HL-60 (cell line): ENCODE results near the gene AMH.

Source experiments
- GABPA ChIP-seq: IDR thresholded peaks from 2 replicates; pipeline ENCODE4 v1.6.1; 2012; ENCODE audit warnings: low read depth
- POLR2AphosphoS5 ChIP-seq: IDR thresholded peaks from 2 replicates; pipeline ENCODE4 v1.6.1; 2012; ENCODE audit warnings: low read depth
- SPI1 ChIP-seq: IDR thresholded peaks from 2 replicates; pipeline ENCODE4 v1.6.1; 2012; ENCODE audit warnings: low read depth, mild to moderate bottlenecking, borderline replicate concordance
- TF ChIP-seq, protein P1 (sequence below): IDR thresholded peaks from one replicate; pipeline ENCODE4 v1.5.1; 2011; ENCODE audit warnings: low read length, control low read depth, inconsistent platforms; ENCODE audit not compliant: insufficient read depth
- TF ChIP-seq, protein P2 (sequence below): IDR thresholded peaks from 2 replicates; pipeline ENCODE4 v1.6.1; 2012; ENCODE audit warnings: low read depth; ENCODE audit not compliant: insufficient replicate concordance

DNA sequence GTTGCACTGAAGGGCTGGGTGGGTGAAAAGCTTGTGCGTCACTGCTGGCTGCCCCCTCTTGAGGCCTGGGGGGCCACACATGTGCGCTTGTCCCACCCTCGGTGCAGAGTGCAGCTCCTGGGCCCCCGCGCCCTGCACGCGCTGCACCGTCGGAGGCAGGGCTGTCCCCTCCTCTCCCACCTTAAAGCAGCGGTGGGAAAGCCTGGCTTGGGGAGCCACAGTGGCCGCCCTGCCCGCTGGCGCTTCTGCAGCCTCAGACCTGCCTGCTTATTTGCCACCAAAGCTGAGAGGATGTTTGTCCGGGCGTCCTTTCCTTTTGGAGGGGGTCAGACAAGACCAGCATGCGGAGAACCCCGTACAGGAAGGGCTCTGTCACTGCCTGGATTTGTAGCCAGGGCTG is 39.7 kb upstream of the AMH start:
- TF ChIP-seq, protein P1, sequence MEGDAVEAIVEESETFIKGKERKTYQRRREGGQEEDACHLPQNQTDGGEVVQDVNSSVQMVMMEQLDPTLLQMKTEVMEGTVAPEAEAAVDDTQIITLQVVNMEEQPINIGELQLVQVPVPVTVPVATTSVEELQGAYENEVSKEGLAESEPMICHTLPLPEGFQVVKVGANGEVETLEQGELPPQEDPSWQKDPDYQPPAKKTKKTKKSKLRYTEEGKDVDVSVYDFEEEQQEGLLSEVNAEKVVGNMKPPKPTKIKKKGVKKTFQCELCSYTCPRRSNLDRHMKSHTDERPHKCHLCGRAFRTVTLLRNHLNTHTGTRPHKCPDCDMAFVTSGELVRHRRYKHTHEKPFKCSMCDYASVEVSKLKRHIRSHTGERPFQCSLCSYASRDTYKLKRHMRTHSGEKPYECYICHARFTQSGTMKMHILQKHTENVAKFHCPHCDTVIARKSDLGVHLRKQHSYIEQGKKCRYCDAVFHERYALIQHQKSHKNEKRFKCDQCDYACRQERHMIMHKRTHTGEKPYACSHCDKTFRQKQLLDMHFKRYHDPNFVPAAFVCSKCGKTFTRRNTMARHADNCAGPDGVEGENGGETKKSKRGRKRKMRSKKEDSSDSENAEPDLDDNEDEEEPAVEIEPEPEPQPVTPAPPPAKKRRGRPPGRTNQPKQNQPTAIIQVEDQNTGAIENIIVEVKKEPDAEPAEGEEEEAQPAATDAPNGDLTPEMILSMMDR = no peak
- TF ChIP-seq, protein P2, sequence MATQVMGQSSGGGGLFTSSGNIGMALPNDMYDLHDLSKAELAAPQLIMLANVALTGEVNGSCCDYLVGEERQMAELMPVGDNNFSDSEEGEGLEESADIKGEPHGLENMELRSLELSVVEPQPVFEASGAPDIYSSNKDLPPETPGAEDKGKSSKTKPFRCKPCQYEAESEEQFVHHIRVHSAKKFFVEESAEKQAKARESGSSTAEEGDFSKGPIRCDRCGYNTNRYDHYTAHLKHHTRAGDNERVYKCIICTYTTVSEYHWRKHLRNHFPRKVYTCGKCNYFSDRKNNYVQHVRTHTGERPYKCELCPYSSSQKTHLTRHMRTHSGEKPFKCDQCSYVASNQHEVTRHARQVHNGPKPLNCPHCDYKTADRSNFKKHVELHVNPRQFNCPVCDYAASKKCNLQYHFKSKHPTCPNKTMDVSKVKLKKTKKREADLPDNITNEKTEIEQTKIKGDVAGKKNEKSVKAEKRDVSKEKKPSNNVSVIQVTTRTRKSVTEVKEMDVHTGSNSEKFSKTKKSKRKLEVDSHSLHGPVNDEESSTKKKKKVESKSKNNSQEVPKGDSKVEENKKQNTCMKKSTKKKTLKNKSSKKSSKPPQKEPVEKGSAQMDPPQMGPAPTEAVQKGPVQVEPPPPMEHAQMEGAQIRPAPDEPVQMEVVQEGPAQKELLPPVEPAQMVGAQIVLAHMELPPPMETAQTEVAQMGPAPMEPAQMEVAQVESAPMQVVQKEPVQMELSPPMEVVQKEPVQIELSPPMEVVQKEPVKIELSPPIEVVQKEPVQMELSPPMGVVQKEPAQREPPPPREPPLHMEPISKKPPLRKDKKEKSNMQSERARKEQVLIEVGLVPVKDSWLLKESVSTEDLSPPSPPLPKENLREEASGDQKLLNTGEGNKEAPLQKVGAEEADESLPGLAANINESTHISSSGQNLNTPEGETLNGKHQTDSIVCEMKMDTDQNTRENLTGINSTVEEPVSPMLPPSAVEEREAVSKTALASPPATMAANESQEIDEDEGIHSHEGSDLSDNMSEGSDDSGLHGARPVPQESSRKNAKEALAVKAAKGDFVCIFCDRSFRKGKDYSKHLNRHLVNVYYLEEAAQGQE = no peak
- TF ChIP-seq SPI1 (no peak), GABPA (no peak), POLR2AphosphoS5 (no peak)
